Natural killer cell (primary cell): ENCODE measurements around the gene AGPAT4. TPM values are rescaled to one million over a fixed set of nuclear protein-coding genes. Genes with fewer than 3 reads are reported as not detected.

Experiments
- ATAC-seq, 3 donors: fragments of 150-1000 bp in 2 of 3; fragments of 200-7000 bp in 1 of 3; cut with Tn5 transposase; 1 replicate in 1 of 3; 2 replicates in 2 of 3; pipeline ENCODE4 v1.10.0; 2021; ENCODE audit warnings: mild to moderate bottlenecking in 2 of 3, moderate library complexity in 2 of 3
- DNase-seq, 2 donors: peaks; one replicate each; pipeline versions ENCODE4 v3.0.0 to v3.0.0-alpha.2; 2013 to 2021; ENCODE audit warnings: mixed read lengths in 1 of 2
- H3K27ac ChIP-seq: one replicate; pipeline ENCODE4 v1.5.1; 2013; ENCODE audit warnings: mild to moderate bottlenecking, low read length
- H3K27me3 ChIP-seq: one replicate; pipeline ENCODE4 v1.6.1; 2013; ENCODE audit warnings: low read length; ENCODE audit not compliant: control insufficient read depth, insufficient read depth
- H3K36me3 ChIP-seq: one replicate; pipeline ENCODE4 v1.6.1; 2013; ENCODE audit warnings: low read length; ENCODE audit not compliant: control insufficient read depth, insufficient read depth
- H3K4me1 ChIP-seq: one replicate; pipeline ENCODE4 v1.6.1; 2013; ENCODE audit warnings: low read length; ENCODE audit not compliant: control insufficient read depth, insufficient read depth
- H3K4me3 ChIP-seq: one replicate; pipeline ENCODE4 v1.5.1; 2013; ENCODE audit warnings: low read length
- H3K9me3 ChIP-seq: one replicate; pipeline ENCODE4 v1.6.1; 2013; ENCODE audit warnings: low read length; ENCODE audit not compliant: control insufficient read depth, insufficient read depth
- H3K27ac Mint-ChIP-seq, 2 donors: one replicate each; pipeline ENCODE4 v1.8.0; 2022; ENCODE audit warnings: mild to moderate bottlenecking in 2 of 2, mixed read lengths in 2 of 2, moderate library complexity in 1 of 2
- H3K27me3 Mint-ChIP-seq, 2 donors: one replicate each; pipeline ENCODE4 v1.8.0; 2022; ENCODE audit warnings: low read depth in 2 of 2, mixed read lengths in 2 of 2
- H3K36me3 Mint-ChIP-seq: one replicate; pipeline ENCODE4 v1.8.0; 2022; ENCODE audit warnings: mixed read lengths
- H3K4me1 Mint-ChIP-seq, 2 donors: one replicate each; pipeline ENCODE4 v1.8.0; 2022; ENCODE audit warnings: mixed read lengths in 2 of 2
- H3K4me3 Mint-ChIP-seq: one replicate; pipeline ENCODE4 v1.8.0; 2022; ENCODE audit warnings: mild to moderate bottlenecking, moderate library complexity, mixed read lengths
- H3K9me3 Mint-ChIP-seq, 2 donors: one replicate each; pipeline ENCODE4 v1.8.0; 2022; ENCODE audit warnings: mixed read lengths in 2 of 2
- CTCF ChIP-seq: fragments of 200-600 bp; IDR thresholded peaks from one replicate; pipeline ENCODE4 v1.8.0; 2022; ENCODE audit warnings: antibody characterized with exemption
- WGBS: methylation state at CpG from one replicate; pipeline ENCODE4 v1.1.7; 2013; ENCODE audit warnings: missing lambda C conversion rate; ENCODE audit not compliant: insufficient coverage; 5-methylcytosine and 5-hydroxymethylcytosine counted together
- intact Hi-C: fragments of 100-400 bp; cut with micrococcal nuclease; formaldehyde crosslinking; loops from one replicate; pipeline ENCODE4 v1.14.2; 2022
- total RNA-seq, 4 donors: library from RNA; stranded (reverse); fragments of 120-200 nt in 1 of 4; gene quantifications; one replicate each; pipeline versions ENCODE4 v1.2.3 to v1.2.4, GENCODE V29; 2013 to 2022

AGPAT4 gene
- total RNA-seq, 3 donors from 2014 or later (not counting 1 experiment from before 2014, with no cell fraction given), result 24.5 to 38.1 (median 25.8) TPM

- ATAC-seq (no peak), DNase-seq (no peak)
- intact Hi-C loops, result no loop called here
These were observed 37.9 kb downstream of the AGPAT4 start for GRCh38 chr6:161235776-161236633.

GRCh38 chr6:161233986-161234661 is 39.7 kb downstream of the AGPAT4 start:
- Histone ChIP-seq H3K27ac (no peak overlapping the region), H3K27me3 (no peaks in the 10 kb centered on the region), H3K4me1 (no peaks in the 10 kb centered on the region), H3K4me3 (no peak overlapping the region), H3K9me3 (no peaks in the 10 kb centered on the region), H3K36me3 (peaks cover 10% of the 10 kb centered on the region)
- Mint-ChIP-seq H3K27ac (no peak overlapping the region), H3K9me3 (no peaks in the 10 kb centered on the region), H3K4me3 (no peak overlapping the region), H3K36me3 (peaks cover 22% of the 10 kb centered on the region), H3K4me1 (peaks cover under 1 to 19% of the 10 kb centered on the region in 2 donors), H3K27me3 (peaks cover 9 to 29% of the 10 kb centered on the region in 2 donors)
- ATAC-seq (no peak), DNase-seq (no peak)
- TF ChIP-seq CTCF, result no peak
- 96% methylated on average over 10 of the region's 10 CpGs for WGBS
- intact Hi-C loops, result no loop called here

More at GRCh38 chr6:161235776-161236633, 37.9 kb downstream of the AGPAT4 start:
- Mint-ChIP-seq H3K9me3 (no peaks in the 10 kb centered on the region), H3K36me3 (peaks cover 20% of the 10 kb centered on the region), H3K27me3 (peaks cover 11 to 38% of the 10 kb centered on the region in 2 donors), H3K4me1 (peaks cover 10 to 21% of the 10 kb centered on the region in 2 donors), H3K27ac (no peak overlapping the region), H3K4me3 (no peak overlapping the region)
- Histone ChIP-seq H3K9me3 (no peaks in the 10 kb centered on the region), H3K36me3 (peaks cover 7% of the 10 kb centered on the region), H3K27me3 (no peaks in the 10 kb centered on the region), H3K4me3 (no peak overlapping the region), H3K4me1 (peaks cover 5% of the 10 kb centered on the region), H3K27ac (no peak overlapping the region)
- TF ChIP-seq CTCF, result no peak
- WGBS, result 75% methylated on average over 15 of the region's 15 CpGs

- Mint-ChIP-seq H3K9me3 (no peaks in the 10 kb centered on the region), H3K4me1 (peaks cover 17 to 35% of the 10 kb centered on the region in 2 donors), H3K36me3 (peaks cover 22% of the 10 kb centered on the region), H3K27me3 (peaks cover 9 to 20% of the 10 kb centered on the region in 2 donors), H3K27ac (no peak overlapping the region), H3K4me3 (no peak overlapping the region)
- H3K27ac ChIP-seq, result no peak overlapping the region
- H3K36me3 ChIP-seq, result peaks cover 10% of the 10 kb centered on the region
- intact Hi-C loops, result no loop called here
- no peaks in the 10 kb centered on the region for H3K9me3 ChIP-seq
- no peaks in the 10 kb centered on the region for H3K27me3 ChIP-seq
- 97% methylated on average over 11 of the region's 11 CpGs for WGBS
- H3K4me1 ChIP-seq, result peaks cover 15% of the 10 kb centered on the region
- ATAC-seq, result no peak
- H3K4me3 ChIP-seq, result no peak overlapping the region
- no peak for TF ChIP-seq CTCF
- no peak for DNase-seq
These were observed 41.4 kb downstream of the AGPAT4 start for GRCh38 chr6:161232467-161232866.
